ENCODE data around the gene LIPC. TPM values are rescaled to one million over a fixed set of nuclear protein-coding genes. Genes with fewer than 3 reads are reported as not detected.

The LIPC gene
- total and polyA plus RNA-seq, 2 of the 4 experiments (the other 2 are of a cell fraction), result 0.07 TPM; not detected in 1

GRCh38 chr15:58522865-58523264 is 91.1 kb downstream of the LIPC start:
- no TSS peak for BruUV-seq (replicated peaks)
- dilution Hi-C loops (cut with HindIII; ENCODE audit: low sequenced_read_pairs, unreplicated experiment) (no loop called here), intact Hi-C loops (cut with micrococcal nuclease) (no loop called here), in situ Hi-C loops (cut with MboI; ENCODE audit: low sequenced_read_pairs) (no loop called here)
- Histone ChIP-seq H3K4ac (ENCODE audit: low read depth, low read length) (peak overlapping the region; percentile 25; the same call in 1 of the 2 replicates), H3K9ac (ENCODE audit: low read depth, low read length) (no peak overlapping the region), H3K79me1 (ENCODE audit: low read depth in 1 of 2, low read length in 2 of 2) (no peaks in the 10 kb centered on the region), H2AFZ (replicated peaks; ENCODE audit: low read length, poor library complexity) (peak overlapping the region; percentile 52), H2AK5ac (ENCODE audit: low read depth, low read length) (peak overlapping the region; percentile 21; the same call in 1 of the 2 replicates), H4K5ac (ENCODE audit: low read depth, low read length) (no peak overlapping the region), H3K27me3 (ENCODE audit: control insufficient read depth, insufficient read depth, low read length) (no peaks in the 10 kb centered on the region), H3K4me1 (ENCODE audit: control insufficient read depth, insufficient read depth, low read length) (peaks cover 10% of the 10 kb centered on the region), H3K9me1 (ENCODE audit: insufficient read depth, low read length) (peaks cover 18% of the 10 kb centered on the region), H2BK20ac (ENCODE audit: low read depth, low read length) (peak overlapping the region; percentile 18; the same call in 1 of the 2 replicates), H3K27ac (ENCODE audit: insufficient read depth, low read length) (no peak overlapping the region), H2BK15ac (ENCODE audit: low read depth, low read length) (no peak overlapping the region), H3K36me3 (ENCODE audit: control insufficient read depth, insufficient read depth, low read length) (no peaks in the 10 kb centered on the region), H3K9me3 (ENCODE audit: control insufficient read depth, insufficient read depth, low read length) (no peaks in the 10 kb centered on the region), H2BK120ac (ENCODE audit: low read depth, low read length) (peak overlapping the region; percentile 45; the same call in 1 of the 2 replicates), H2BK5ac (ENCODE audit: low read depth, low read length, poor library complexity, severe bottlenecking) (no peak overlapping the region), H2AK9ac (replicated peaks; ENCODE audit: low read depth, low read length, poor library complexity) (no peak overlapping the region), H3K23ac (ENCODE audit: low read depth, low read length) (no peak overlapping the region), H4K8ac (ENCODE audit: low read depth in 2 of 2, low read length in 2 of 2) (no peak overlapping the region), H3K18ac (ENCODE audit: low read depth, low read length) (no peak overlapping the region), H4K20me1 (ENCODE audit: insufficient read depth, low read length) (no peaks in the 10 kb centered on the region), H3K56ac (ENCODE audit: extremely low read depth, insufficient read depth, low read length) (no peak overlapping the region), H4K91ac (ENCODE audit: insufficient read depth, low read depth, low read length) (no peak overlapping the region), H3K4me2 (ENCODE audit: low read depth, low read length) (no peak overlapping the region), H3K14ac (replicated peaks; ENCODE audit: low read depth, low read length) (no peak overlapping the region), H3K4me3 (ENCODE audit: insufficient read depth, low read depth, low read length) (no peak overlapping the region)
- no peak for ATAC-seq (ENCODE audit: low read depth)
- ChIA-PET CTCF (no interaction called here), POLR2A (ENCODE audit: unreplicated experiment) (no interaction called here)
- TF ChIP-seq MAFK (IDR thresholded peaks at IDR 0.05; ENCODE audit: low read depth, low read length) (no peak), ELK1 (IDR thresholded peaks at IDR 0.05; ENCODE audit: borderline replicate concordance, low read depth, low read length) (no peak), FOS (IDR thresholded peaks at IDR 0.05; ENCODE audit: low read depth, low read length) (no peak), BHLHE40 (IDR thresholded peaks at IDR 0.05; ENCODE audit: low read depth, low read length) (no peak), CHD1 (IDR thresholded peaks at IDR 0.05; ENCODE audit: low read depth, low read length) (no peak), MXI1 (IDR thresholded peaks at IDR 0.05; ENCODE audit: borderline replicate concordance, low read depth, low read length) (no peak), RFX5 (IDR thresholded peaks at IDR 0.05; ENCODE audit: low read depth, low read length) (no peak)
- DNase-seq, result no peak
- no CpG with 5 or more reads among the region's 9 CpGs for WGBS, 2 experiments (ENCODE audit: extremely low coverage in 2 of 2, insufficient read length in 1 of 2)

Data from IMR-90 (cell line).